GM21390 (cell line): ENCODE measurements around the gene MYO1E.
"Not testable (repeated sequence)": the region's sequence is repeated elsewhere in the genome, so short reads cannot be mapped to it uniquely, and the experiment has no call there.

Experiments used
- ATAC-seq: cut with Tn5 transposase; IDR thresholded peaks from one replicate; pipeline ENCODE4 v1.9.1; 2021; ENCODE audit not compliant: unreplicated experiment

Gene MYO1E

DNA sequence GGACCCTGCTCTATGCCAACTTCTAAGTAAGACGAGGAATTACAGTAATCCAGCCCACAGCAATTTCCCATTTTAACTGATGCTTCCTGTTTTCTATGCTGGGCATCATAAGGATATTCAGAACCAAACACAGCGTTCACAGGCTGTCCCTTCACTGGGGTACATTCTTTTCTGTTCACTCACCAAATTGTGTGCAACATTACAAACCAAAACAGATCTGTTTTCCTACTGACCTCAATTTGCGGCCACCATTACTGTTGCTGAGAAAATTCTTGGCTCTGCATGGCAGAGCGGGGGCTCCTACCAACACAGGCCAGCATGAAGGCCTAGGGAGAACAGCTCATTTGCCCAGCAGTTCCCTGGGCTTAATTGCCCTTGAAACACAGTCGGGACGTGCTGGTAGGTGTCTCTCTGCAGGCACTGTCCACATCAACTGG, 76.5 kb downstream of the MYO1E start:
- no peak for ATAC-seq

DNA sequence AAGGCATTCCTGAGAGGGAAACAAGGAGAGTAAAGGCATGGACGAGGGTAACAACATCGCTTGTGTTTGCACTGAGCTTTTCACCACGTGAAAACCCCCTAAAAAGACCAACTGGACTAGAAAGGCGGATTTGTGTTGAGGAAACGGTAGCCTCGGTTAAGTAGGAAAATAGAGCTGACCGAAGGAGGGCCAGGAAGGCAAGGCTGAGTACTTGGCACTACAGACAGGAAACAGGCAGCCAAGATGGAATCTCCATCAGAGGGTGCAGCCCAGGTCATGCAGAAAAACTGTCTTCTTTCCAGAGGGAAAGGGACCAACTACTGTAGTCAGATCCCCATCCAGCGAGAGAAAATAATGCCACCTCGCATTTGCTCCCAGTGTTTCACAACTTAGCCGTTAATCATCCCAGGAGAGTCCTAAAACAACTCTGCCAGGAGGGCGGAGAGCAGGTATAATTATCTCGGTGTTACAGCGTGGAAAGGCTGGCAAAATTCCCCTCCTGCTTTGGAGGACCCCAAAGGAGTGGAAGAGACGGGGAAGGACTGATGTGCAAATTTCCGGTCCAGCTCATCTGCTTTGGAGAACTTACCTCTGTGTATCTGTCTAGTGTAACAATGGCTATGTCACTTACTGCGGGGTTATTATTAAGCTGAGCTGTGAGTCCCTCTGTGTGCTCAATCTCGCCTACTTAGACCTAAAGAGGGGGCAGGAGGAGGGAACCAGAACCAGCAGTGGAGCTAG, 77.2 kb downstream of the MYO1E start:
- no peak for ATAC-seq

DNA sequence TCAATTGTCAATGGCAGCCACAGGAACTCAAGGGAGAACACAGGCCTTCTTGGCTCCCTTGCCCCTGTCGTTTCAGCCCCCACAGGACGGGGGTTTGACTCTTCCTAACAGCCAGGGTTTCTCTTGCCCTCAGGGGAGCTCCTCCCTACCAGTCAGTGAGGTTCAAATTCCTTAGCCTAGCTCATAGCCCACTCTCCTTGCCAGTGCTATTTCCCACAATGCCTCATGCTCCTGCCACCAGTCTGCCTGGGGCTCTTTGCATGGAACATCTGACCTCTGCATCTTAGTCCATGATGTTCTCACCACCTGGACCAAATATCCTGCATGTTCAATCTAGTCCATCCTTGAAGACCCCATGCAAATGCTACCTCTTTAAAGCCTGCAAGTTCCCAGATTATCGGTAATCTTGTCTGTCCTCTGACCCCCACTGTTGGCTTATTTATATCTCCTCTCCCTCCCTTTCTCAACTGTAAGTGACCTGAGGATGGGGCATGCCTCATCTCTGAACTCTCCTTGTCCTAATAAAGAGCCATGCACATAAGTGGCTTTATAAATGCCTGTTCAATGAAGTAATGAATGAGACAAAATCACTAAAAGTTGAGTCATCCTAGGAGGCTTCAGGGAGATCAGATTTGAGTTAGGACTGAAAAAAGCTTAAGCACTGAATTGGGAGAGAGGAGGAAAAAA, 78.0 kb downstream of the MYO1E start:
- no peak for ATAC-seq

DNA sequence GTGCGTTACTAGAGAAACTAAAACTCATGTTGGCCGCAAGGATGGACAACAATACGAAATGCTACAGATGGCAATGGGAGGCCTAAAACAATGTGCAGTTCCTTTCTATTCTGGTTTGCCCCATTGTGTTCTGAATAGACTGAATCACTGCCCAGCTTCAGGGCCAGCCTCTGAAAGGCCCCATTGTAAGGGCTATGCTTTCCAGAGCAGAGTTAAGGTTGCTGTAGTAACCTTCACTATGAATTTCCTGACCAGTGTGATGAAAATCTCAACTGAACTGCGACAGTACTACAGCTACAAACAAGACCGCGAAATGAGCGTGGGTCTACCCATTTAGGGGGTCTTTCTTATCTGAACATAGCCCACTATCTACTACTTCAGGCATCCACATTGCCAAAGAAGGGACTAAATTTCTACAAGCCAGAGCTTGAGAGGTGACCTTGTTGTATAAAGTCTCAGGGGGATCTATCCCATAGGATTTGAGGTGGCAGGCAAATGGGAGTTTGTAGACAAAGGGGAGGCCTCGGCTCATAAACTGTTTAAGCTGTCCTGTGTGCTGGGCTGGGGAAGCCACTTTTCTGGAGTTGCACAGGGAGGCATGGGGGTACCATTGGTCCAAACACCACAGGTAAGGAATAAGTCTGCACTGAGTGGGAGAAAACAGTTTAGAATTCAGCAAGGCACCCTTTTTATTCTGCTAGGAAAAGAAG, 80.1 kb downstream of the MYO1E start:
- no peak for ATAC-seq

DNA sequence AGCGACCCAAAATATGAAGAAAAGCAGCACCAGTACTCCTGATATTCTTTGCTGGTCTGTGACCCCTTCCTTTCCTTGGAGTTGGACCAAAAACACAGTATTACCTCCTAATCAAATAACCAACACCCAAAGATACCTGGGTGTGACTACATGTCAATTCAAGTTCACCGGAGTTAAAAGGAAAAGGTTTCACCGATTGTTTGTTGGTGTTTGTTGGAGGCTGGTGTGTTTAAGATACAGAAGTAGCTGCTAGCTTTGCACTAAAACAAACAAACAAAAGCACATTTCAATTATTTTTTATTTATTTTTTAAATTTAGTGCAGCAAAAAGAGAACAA, 81.5 kb downstream of the MYO1E start:
- no peak for ATAC-seq

GRCh38 chr15:59290295-59291212, 82.1 kb downstream of the MYO1E start:
- ATAC-seq, result no peak

DNA sequence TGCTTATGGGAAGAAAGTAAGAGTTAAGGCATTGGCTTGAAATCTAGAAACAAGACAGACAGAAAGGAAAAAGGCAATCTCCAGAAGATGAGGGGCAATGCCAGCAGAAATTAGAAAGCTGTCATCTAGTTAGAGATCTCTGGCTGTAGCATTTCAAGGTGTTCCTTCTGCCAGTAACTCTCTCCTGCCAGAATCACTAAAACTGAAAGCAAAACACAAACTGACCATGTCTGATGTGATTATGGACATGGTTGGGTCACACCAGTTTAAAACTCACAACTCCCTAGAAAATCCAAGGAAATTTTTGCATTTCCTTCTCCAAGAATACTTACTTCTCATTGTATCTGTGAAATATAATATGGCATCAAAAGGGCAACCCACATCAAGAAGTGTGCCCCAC, 83.1 kb downstream of the MYO1E start:
- no peak for ATAC-seq

GRCh38 chr15:59283717-59284391, 88.8 kb downstream of the MYO1E start:
- ATAC-seq, result no peak

DNA sequence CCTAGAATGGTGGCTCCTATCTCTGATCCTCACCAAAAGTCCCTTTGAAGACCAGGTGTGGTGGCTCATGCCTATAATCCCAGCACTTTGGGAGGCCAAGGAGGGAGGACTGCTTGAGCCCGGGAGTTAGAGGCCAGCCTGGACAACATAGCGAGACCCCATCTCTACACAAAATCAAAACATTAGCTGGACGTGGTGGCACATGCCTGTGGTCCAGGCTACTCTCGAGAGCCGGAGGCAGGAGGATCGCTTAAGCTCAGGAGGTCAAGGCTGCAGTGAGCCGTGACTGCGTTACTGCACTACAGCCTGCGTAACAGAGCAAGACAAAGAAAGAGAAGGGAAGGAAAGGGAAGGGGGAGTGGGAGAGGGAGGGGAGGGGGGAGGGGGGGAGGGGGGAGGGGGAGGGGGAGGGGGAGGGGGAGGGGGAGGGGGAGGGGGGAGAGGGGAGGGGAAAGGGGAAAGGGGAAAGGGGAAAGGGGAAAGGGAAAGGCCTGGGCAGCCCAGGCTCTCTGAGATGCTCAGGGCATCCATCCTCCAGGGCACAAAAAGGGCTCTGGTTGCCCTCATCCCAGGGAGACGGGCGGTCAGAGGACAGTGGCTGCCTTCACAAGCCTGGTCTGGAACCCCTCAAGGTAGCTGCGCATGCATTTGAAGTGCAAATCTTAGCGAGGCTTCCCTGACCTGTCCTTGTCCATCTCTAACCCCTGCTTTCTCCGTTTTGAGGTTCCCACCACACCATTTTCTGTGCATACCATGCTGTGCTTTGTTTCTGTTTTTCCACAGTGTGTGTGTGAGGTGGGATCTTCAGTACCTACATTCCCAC, 89.9 kb downstream of the MYO1E start:
- ATAC-seq, result no peak

DNA sequence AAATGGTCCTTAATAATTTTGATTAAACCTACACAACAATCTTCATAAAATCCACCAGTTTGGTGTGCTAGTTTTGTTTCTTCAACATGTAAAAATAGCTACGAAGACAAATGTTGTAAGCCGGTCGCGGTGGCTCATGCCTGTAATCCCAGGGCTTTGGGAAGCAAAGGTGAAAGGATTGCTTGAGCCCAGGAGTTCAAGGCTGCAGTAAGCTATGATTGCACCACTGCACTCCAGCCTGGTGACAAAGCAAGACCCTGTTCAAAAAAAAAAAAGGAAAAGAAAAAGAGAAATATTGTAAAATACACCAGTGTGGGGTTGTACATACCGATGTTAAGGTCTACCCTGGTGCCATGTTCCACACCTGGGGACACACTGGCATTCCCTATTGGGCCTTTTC, 91.0 kb downstream of the MYO1E start:
- ATAC-seq, result no peak

DNA sequence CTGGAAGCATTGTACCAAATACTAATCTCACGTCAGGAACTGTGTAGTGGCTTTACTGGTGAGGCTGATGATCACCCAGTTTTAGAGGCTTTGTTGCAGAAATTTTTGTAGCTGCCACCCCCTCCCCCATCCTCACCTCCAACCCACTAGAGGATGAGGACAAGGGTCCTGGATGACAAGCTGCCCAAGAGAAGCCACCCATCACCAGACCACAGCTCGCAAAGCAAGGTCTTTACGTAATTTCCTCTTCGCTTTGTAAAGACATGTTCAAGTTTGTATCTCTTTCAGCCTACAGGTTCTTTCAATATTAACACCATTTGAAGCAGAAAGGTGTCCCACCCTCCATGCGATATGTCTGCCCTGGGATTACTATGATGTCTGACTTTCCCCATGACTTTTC, 91.8 kb downstream of the MYO1E start:
- no peak for ATAC-seq

DNA sequence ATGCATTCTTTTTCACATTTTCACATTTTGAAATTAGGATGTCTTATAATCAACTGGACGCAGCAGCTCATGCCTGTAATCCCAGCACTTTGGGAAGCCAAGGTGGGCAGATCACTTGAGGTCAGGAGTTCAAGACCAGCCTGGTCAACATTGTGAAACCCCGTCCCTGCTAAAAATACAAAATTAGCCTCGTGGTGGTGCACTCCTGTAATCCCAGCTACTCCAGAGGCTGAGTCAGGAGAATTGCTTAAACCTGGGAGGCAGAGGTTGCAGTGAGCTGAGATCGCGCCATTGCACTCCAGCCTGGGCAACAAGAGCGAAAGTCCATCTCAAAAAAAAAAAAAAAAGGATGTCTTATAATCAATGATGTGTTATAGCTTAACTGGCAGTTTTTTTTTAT, 92.4 kb downstream of the MYO1E start:
- not testable (repeated sequence) for ATAC-seq

- no peak for ATAC-seq
These were observed 93.6 kb downstream of the MYO1E start for GRCh38 chr15:59279023-59279422.

- no peak for ATAC-seq
These were observed 94.6 kb downstream of the MYO1E start for GRCh38 chr15:59278120-59278519.

GRCh38 chr15:59276225-59277178, 96.2 kb downstream of the MYO1E start:
- no peak for ATAC-seq

- no peak for ATAC-seq
These were observed 98.3 kb downstream of the MYO1E start for GRCh38 chr15:59274126-59274970.

DNA sequence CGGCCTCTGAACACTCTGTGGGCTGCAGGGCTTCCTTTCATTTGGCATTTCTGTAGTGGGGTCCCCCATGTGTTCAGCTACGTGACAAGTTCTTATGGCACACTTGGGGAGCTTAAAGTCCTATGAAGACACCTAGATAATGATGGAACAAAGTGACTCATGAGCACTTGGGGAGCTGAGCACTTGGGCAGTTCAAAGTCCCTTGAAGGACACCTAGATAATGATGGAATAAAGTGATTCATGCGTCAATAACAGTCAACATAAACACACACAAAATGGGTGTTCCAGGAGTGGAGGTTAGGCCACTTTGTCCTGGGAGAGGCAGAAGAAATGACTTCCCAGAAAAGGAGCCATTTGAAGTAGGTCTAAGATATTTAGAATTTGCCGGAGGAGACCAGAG, 99.4 kb downstream of the MYO1E start:
- no peak for ATAC-seq
